SKM-1 (cell line): ENCODE measurements around the gene RBM33.

Experiments
- DNase-seq: peaks from one replicate; lab custom pipeline; 2025; ENCODE audit not compliant: unreplicated experiment; lab: John Stamatoyannopoulos, UW

Gene RBM33

GRCh38 chr7:155660059-155660757 lies 15.7 kb downstream of the RBM33 start:
- DNase-seq, result no peak

- DNase-seq, result no peak
Observed at GRCh38 chr7:155660758-155661093, 16.3 kb downstream of the RBM33 start.

- no peak for DNase-seq
Observed at GRCh38 chr7:155662343-155663043, 18.0 kb downstream of the RBM33 start.

DNA sequence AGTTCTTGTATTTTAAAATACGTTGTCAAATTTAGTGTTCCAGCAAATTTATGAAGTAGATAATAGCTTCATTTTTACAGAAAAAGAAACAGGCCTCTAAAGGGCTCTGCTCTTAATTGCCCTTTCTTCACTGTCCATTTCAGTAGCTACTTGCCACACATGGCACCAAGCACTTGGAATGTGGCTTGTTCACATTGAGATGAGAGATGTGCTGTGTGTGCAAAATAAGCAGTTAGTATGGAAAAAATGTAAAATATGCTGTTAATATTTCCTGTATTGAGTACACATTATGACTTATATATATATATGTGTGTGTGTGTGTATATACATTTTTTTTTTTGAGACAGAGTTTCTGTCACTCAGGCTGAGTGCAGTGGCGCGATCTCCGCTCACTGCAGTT lies 19.5 kb downstream of the RBM33 start:
- DNase-seq, result no peak

- DNase-seq, result no peak
Observed at GRCh38 chr7:155665079-155665956, 20.9 kb downstream of the RBM33 start.

- DNase-seq, result no peak
Observed at GRCh38 chr7:155665957-155666287, 21.5 kb downstream of the RBM33 start.

DNA sequence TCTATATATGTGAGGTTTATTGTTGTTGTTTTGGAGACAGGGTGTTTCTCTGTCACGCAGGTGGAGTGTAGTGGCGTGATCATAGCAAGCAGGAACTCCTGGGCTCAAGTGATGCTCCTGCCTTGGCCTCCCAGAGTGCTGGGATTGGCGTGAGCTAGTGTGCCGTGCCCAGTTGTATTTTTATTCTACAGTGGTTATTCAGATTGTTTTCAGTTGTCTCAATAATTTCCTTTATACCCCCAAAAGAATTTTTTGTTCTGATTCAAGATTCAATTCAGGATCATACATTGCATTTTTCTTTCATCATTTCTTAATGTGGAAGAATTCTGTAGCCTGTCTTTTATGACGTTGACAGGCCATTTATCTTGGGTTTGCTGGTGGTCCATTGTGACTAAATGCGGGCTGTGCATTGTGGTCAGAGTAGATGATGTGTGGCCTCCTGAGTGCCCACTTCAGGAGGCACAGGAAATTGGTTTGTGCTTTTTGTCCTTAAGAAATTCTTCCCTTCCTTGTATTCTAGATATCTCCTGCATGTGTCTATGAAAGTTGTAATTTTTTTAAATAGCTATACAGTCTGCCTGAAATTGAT lies 22.9 kb downstream of the RBM33 start:
- no peak for DNase-seq

DNA sequence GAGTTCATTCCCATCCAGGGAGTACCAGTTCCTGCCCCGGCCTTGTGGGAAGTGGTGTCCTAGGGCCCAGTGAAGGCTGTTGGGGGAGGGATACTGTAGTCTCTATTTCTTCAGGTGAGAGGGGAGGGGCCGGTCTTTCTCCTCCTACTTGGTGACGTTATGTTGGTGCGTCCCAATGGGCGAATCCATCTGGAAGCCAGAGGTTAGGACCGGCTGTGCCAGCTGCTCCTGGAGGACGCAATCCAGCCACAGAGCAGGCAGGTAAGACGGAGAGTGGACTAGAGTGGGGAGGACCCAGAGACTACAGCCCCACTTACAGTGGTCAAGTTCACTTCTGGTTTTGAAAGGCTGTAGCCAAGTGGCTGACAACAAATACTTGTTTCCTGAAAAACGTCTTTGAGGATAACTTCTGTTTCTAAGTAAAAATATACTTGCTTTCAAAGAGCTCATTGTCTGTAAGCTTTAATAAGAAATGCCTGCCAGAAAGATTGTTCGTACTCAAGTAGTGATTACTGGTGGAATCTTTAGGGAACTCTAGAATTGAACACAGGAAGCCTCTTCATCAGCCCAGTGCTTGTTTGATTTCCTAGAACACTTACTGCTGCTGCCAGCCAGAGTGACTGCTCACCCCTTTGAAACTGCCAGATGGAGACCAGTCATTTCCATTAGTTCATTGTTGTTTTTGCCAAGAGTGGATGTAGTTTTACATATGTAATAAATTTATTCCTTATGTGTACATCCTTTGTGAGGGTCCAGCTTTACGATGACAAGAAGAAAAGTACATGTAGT lies 25.4 kb downstream of the RBM33 start:
- no peak for DNase-seq

DNA sequence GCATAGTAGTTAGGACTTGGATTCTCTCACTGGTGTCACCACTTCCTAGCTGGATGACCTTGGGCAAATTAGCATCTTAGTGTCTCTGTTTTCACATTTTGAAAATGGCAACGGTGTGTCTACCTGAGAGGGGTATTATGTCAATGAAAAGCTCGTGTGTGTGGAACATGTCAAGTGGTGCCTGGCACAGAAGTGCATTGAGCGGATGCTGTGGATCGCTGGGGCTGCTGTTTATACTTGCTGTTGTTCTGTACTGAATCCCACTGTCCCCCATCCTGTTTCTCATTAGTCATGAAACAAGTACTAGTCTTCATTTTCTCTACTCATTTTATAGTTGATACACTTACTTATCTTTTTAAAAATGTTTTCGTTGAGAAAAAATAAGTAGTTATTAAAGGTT lies 26.1 kb downstream of the RBM33 start:
- no peak for DNase-seq

DNA sequence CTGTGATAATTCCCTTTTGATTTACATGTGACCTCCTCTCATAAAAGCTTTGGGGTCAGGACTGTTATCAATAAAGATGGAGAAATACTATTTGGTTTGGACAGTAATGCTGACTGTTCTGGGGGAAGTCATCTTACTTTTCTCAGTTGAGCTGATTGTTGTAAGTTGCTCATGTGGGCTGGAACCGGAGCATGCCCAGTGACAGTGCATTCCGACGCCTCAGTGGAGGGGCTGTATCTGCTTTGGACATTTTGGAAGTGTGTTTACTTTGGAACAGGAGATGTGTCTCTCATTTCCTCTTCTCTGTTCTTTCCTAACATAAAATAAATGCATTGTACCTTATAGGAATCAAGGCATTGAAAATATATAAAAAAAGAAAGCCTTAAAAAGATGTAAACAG lies 30.1 kb downstream of the RBM33 start:
- no peak for DNase-seq

- DNase-seq, result no peak
Observed at GRCh38 chr7:155676052-155676451, 31.6 kb downstream of the RBM33 start.

- no peak for DNase-seq
Observed at GRCh38 chr7:155677688-155678087, 33.2 kb downstream of the RBM33 start.

- no peak for DNase-seq
Observed at GRCh38 chr7:155680124-155680523, 35.7 kb downstream of the RBM33 start.

DNA sequence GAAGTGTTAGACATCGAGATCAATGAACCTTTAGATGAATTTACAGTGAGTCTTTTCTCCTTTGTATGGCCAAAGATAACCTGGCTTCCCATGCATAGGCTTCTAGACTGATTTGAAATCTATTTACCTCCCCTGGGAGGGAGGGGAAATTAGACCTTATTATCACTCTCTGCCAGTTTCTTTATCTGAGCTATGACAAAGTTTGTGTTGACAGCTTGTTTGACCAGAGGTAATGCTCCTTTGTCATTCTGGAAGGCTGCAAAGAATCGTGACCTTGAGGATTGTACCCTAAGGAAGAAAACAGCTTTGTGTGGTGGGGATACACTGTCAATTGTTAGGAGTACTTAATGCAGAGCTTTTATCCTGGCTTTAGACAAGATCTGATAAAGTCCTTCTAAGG lies 36.4 kb downstream of the RBM33 start:
- no peak for DNase-seq

DNA sequence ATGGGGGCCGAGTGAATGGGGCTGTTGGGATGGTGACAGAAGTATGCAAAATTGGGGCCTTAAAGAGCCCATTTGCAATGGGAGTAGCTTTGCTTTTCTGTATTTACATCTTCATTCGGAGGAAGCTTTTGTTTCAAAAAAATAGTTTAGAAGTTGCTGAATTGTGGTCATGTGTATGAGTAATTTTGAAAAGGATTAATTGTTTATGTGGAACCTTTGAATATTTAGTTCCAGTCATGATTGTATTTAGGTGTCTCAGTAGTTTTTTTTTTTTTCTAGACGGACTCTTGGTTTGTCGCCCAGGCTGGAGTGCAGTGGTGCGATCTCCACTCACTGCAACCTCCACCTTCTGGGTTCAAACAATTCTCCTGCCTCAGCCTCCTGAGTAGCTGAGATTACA lies 37.2 kb downstream of the RBM33 start:
- DNase-seq, result no peak

- no peak for DNase-seq
Observed at GRCh38 chr7:155682484-155682883, 38.0 kb downstream of the RBM33 start.

- no peak for DNase-seq
Observed at GRCh38 chr7:155683098-155683497, 38.6 kb downstream of the RBM33 start.

- DNase-seq, result no peak
Observed at GRCh38 chr7:155683714-155684113, 39.3 kb downstream of the RBM33 start.

GRCh38 chr7:155684543-155684942 lies 40.1 kb downstream of the RBM33 start:
- no peak for DNase-seq

DNA sequence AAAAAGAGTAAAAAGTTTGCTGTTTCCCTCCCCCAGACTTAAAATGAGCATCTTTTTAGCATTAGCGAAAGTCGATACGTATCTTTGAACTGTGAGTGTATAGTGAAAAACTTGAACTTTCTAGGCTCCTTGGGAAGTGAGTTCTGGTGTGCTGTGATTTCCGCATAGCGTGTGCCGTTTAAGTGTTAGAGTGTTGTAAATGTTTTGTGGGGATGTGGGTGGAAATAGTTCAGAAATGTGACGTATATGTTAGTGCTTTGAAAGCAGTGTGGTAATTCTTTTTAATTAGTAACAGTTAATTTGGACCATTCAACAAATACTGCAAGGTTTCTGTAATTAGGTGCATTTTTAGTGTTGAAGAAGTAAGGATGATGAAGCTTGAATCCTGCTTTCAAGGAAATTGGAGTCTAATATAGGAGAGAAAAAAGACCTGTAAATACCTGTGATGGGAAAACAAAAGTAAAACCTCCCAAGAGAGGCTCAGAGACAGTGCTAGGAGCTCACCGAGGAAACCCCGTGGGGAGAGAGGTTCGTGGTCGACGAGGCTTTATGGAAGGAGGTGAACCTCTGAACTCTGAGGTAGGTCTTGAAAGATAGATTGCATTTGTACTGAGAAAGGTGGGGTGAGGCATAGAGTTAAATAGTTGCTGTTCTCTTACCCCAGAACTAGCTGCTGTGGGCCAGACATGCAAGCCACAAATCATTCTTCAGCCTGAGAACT lies 40.8 kb downstream of the RBM33 start:
- DNase-seq, result no peak
